LHCN-M2 (cell line): Measurements from ENCODE around the gene MBD3L2B. TPM values are rescaled to one million over a fixed set of nuclear protein-coding genes. Genes with fewer than 3 reads are reported as not detected.

Experiments used
- total RNA-seq: library from RNA; depleted of rRNA; stranded (reverse); fragments of >200 nt; gene quantifications from 2 replicates; pipeline ENCODE4 v1.2.3, GENCODE V29; 2014; rRNA removed

MBD3L2B gene
- total RNA-seq, 1 experiment from 2014 or later = not detected

Other genes starting within 250 kb of the MBD3L2B start
- not detected in 2 replicates for gene VAV1, start 248.7 kb downstream of the MBD3L2B start, total RNA-seq
- gene ADGRE1, start 133.9 kb downstream of the MBD3L2B start, total RNA-seq = not detected in 2 replicates
- gene MBD3L5, start 9.1 kb upstream of the MBD3L2B start, total RNA-seq = not detected in 2 replicates
- gene MBD3L4, start 18.7 kb upstream of the MBD3L2B start, total RNA-seq = not detected in 2 replicates
- not detected in 2 replicates for gene MBD3L2, start 27.9 kb upstream of the MBD3L2B start, total RNA-seq
- gene MBD3L3, start 37.2 kb upstream of the MBD3L2B start, total RNA-seq = not detected in 2 replicates
- gene ZNF557, start 48.3 kb upstream of the MBD3L2B start, total RNA-seq = 8.1 and 9.5 TPM in 2 replicates